ENCODE measurements around the gene NFILZ. TPM values are rescaled to one million over a fixed set of nuclear protein-coding genes. Genes with fewer than 3 reads are reported as not detected.
"Not testable (repeated sequence)": the region's sequence is repeated elsewhere in the genome, so short reads cannot be mapped to it uniquely, and the experiment has no call there.

Gene NFILZ
- total RNA-seq, 4 donors from 2014 or later = not detected

GRCh38 chr19:8616861-8617260 is 13.6 kb upstream of the NFILZ start:
- no peak for DNase-seq (ENCODE audit: low spot score)
- no peak for ATAC-seq (ENCODE audit: low FRiP score)
- no peak for TF ChIP-seq CTCF (IDR thresholded peaks at IDR 0.05)

GRCh38 chr19:8617325-8617724 is 13.1 kb upstream of the NFILZ start:
- DNase-seq (ENCODE audit: low spot score); ATAC-seq (ENCODE audit: low FRiP score): not testable (repeated sequence)

GRCh38 chr19:8617984-8618383 is 12.4 kb upstream of the NFILZ start:
- no peak for TF ChIP-seq CTCF (IDR thresholded peaks at IDR 0.05)
- no peak for DNase-seq (ENCODE audit: low spot score)
- ATAC-seq (ENCODE audit: low FRiP score) = no peak

- DNase-seq (ENCODE audit: low spot score) = no peak
- no peak for TF ChIP-seq CTCF (IDR thresholded peaks at IDR 0.05)
- no peak for ATAC-seq (ENCODE audit: low FRiP score)
Observed at GRCh38 chr19:8618751-8619150, 11.7 kb upstream of the NFILZ start.

GRCh38 chr19:8622886-8623285 is 7.5 kb upstream of the NFILZ start:
- DNase-seq (ENCODE audit: low spot score); ATAC-seq (ENCODE audit: low FRiP score): not testable (repeated sequence)

- no peak for TF ChIP-seq CTCF (IDR thresholded peaks at IDR 0.05)
- no peak for DNase-seq (ENCODE audit: low spot score)
- ATAC-seq (ENCODE audit: low FRiP score) = no peak
Observed at GRCh38 chr19:8626842-8627241, 3.6 kb upstream of the NFILZ start.

- DNase-seq (ENCODE audit: low spot score) (no peak), ATAC-seq (ENCODE audit: low FRiP score) (no peak)
- TF ChIP-seq CTCF (IDR thresholded peaks at IDR 0.05) = no peak
Observed at GRCh38 chr19:8629184-8629583, 1.2 kb upstream of the NFILZ start.

- TF ChIP-seq CTCF (IDR thresholded peaks at IDR 0.05) = no peak
- DNase-seq (ENCODE audit: low spot score) = no peak
- no peak for ATAC-seq (ENCODE audit: low FRiP score)
Observed at GRCh38 chr19:8630796-8631424, 477 bp downstream of the NFILZ start.

All from omental fat pad (tissue), 4 donors.